Endometrial microvascular endothelial cells (primary cell): ENCODE data around the gene BGN. TPM values are rescaled to one million over a fixed set of nuclear protein-coding genes. Genes with fewer than 3 reads are reported as not detected.

Experiments used
- in situ Hi-C: cut with HindIII; loops from 2 replicates; pipeline ENCODE4 v1.10.0; 2017; ENCODE audit warnings: low sequenced_read_pairs, low pct_unique_long_range_greater_than_20kb; ENCODE audit errors: inconsistent ontology term
- total RNA-seq: library from RNA; depleted of rRNA; stranded (reverse); fragments of >200 nt; gene quantifications from one replicate; pipeline ENCODE4 v1.2.3, GENCODE V29; 2015; ENCODE audit errors: inconsistent ontology term

Gene BGN
- total RNA-seq, 1 donor from 2014 or later, result 2.9 TPM

GRCh38 chrX:153519569-153520286 lies 24.9 kb downstream of the BGN start:
- in situ Hi-C loops, result no loop called here

GRCh38 chrX:153520287-153520917 lies 25.6 kb downstream of the BGN start:
- in situ Hi-C loops, result no loop called here

GRCh38 chrX:153521034-153521433 lies 26.3 kb downstream of the BGN start:
- in situ Hi-C loops, result no loop called here

- in situ Hi-C loops, result no loop called here
These were observed 27.5 kb downstream of the BGN start for GRCh38 chrX:153522259-153522658.

- in situ Hi-C loops, result no loop called here
These were observed 28.5 kb downstream of the BGN start for GRCh38 chrX:153523269-153523668.

GRCh38 chrX:153524234-153524633 lies 29.5 kb downstream of the BGN start:
- in situ Hi-C loops, result no loop called here

- in situ Hi-C loops, result no loop called here
These were observed 30.7 kb downstream of the BGN start for GRCh38 chrX:153525451-153525850.

- in situ Hi-C loops, result no loop called here
These were observed 31.3 kb downstream of the BGN start for GRCh38 chrX:153526042-153526441.

- in situ Hi-C loops, result no loop called here
These were observed 32.0 kb downstream of the BGN start for GRCh38 chrX:153526801-153527200.

GRCh38 chrX:153527208-153527607 lies 32.4 kb downstream of the BGN start:
- in situ Hi-C loops, result no loop called here

- in situ Hi-C loops, result no loop called here
These were observed 35.8 kb downstream of the BGN start for GRCh38 chrX:153530411-153531129.

- in situ Hi-C loops, result no loop called here
These were observed 38.3 kb downstream of the BGN start for GRCh38 chrX:153533091-153533490.

GRCh38 chrX:153537080-153537479 lies 42.3 kb downstream of the BGN start:
- in situ Hi-C loops, result no loop called here

- in situ Hi-C loops, result no loop called here
These were observed 42.9 kb downstream of the BGN start for GRCh38 chrX:153537526-153538295.

GRCh38 chrX:153538424-153538823 lies 43.6 kb downstream of the BGN start:
- in situ Hi-C loops, result no loop called here

GRCh38 chrX:153539171-153539978 lies 44.6 kb downstream of the BGN start:
- in situ Hi-C loops, result no loop called here

- in situ Hi-C loops, result no loop called here
These were observed 45.2 kb downstream of the BGN start for GRCh38 chrX:153539979-153540358.

GRCh38 chrX:153544727-153545126 lies 49.9 kb downstream of the BGN start:
- in situ Hi-C loops, result no loop called here

- in situ Hi-C loops, result no loop called here
These were observed 51.6 kb downstream of the BGN start for GRCh38 chrX:153546386-153546785.
